PC-9 (cell line): ENCODE results near the gene DRAP1. TPM values are rescaled to one million over a fixed set of nuclear protein-coding genes. Genes with fewer than 3 reads are reported as not detected.

ENCODE experiments used
- total RNA-seq: library from RNA; stranded (reverse); gene quantifications from 2 replicates; pipeline ENCODE4 v1.2.3, GENCODE V29; 2021

DRAP1 gene
- total RNA-seq, 1 experiment from 2014 or later = 220 TPM

Other genes with a start within 250 kb of the DRAP1 start
- gene KAT5, start 207.2 kb upstream of the DRAP1 start, total RNA-seq = 49.6 and 57.1 TPM in 2 replicates
- 31.8 and 42.4 TPM in 2 replicates for gene RNASEH2C, start 198.6 kb upstream of the DRAP1 start, total RNA-seq
- 20.8 and 28.0 TPM in 2 replicates for gene AP5B1, start 138.4 kb upstream of the DRAP1 start, total RNA-seq
- 10.2 and 10.5 TPM in 2 replicates for gene OVOL1, start 132.4 kb upstream of the DRAP1 start, total RNA-seq
- not detected in 2 replicates for gene SNX32, start 85.5 kb upstream of the DRAP1 start, total RNA-seq
- gene CFL1, start 61.2 kb upstream of the DRAP1 start, total RNA-seq = 1,598 and 1,798 TPM in 2 replicates
- gene MUS81, start 59.0 kb upstream of the DRAP1 start, total RNA-seq = 62.7 and 64.2 TPM in 2 replicates
- 18.1 and 32.3 TPM in 2 replicates for gene EFEMP2, start 46.6 kb upstream of the DRAP1 start, total RNA-seq
- not detected in 2 replicates for gene CTSW, start 39.6 kb upstream of the DRAP1 start, total RNA-seq
- gene FIBP, start 31.0 kb upstream of the DRAP1 start, total RNA-seq = 105 and 141 TPM in 2 replicates
- 45.0 and 95.0 TPM in 2 replicates for gene CCDC85B, start 28.8 kb upstream of the DRAP1 start, total RNA-seq
- 58.8 and 69.9 TPM in 2 replicates for gene FOSL1, start 19.0 kb upstream of the DRAP1 start, total RNA-seq
- gene C11orf68, start 364 bp upstream of the DRAP1 start, total RNA-seq = 36.5 and 43.9 TPM in 2 replicates
- not detected in 2 replicates for gene TSGA10IP, start 26.1 kb downstream of the DRAP1 start, total RNA-seq
- gene SART1, start 42.3 kb downstream of the DRAP1 start, total RNA-seq = 74.6 and 78.8 TPM in 2 replicates
- gene EIF1AD, start 82.7 kb downstream of the DRAP1 start, total RNA-seq = 42.9 and 55.2 TPM in 2 replicates
- gene BANF1, start 83.1 kb downstream of the DRAP1 start, total RNA-seq = 386 and 513 TPM in 2 replicates
- gene CST6, start 92.6 kb downstream of the DRAP1 start, total RNA-seq = 52.0 and 58.5 TPM in 2 replicates
- gene CATSPER1, start 107.1 kb downstream of the DRAP1 start, total RNA-seq = 2.3 and 4.2 TPM in 2 replicates
- gene GAL3ST3, start 129.7 kb downstream of the DRAP1 start, total RNA-seq = not detected in 2 replicates
- gene SF3B2, start 132.9 kb downstream of the DRAP1 start, total RNA-seq = 221 and 224 TPM in 2 replicates
- gene PACS1, start 150.8 kb downstream of the DRAP1 start, total RNA-seq = 100 and 102 TPM in 2 replicates